CD4-positive, alpha-beta T cell treated with Interleukin-15 for 1 hour (primary cell): ENCODE measurements around the gene SCARB2.

Experiments used
- DNase-seq: peaks from one replicate; pipeline ENCODE4 v3.0.0-alpha.2; 2020

The SCARB2 gene

GRCh38 chr4:76219299-76220055 is 5.9 kb upstream of the SCARB2 start:
- no peak for DNase-seq

DNA sequence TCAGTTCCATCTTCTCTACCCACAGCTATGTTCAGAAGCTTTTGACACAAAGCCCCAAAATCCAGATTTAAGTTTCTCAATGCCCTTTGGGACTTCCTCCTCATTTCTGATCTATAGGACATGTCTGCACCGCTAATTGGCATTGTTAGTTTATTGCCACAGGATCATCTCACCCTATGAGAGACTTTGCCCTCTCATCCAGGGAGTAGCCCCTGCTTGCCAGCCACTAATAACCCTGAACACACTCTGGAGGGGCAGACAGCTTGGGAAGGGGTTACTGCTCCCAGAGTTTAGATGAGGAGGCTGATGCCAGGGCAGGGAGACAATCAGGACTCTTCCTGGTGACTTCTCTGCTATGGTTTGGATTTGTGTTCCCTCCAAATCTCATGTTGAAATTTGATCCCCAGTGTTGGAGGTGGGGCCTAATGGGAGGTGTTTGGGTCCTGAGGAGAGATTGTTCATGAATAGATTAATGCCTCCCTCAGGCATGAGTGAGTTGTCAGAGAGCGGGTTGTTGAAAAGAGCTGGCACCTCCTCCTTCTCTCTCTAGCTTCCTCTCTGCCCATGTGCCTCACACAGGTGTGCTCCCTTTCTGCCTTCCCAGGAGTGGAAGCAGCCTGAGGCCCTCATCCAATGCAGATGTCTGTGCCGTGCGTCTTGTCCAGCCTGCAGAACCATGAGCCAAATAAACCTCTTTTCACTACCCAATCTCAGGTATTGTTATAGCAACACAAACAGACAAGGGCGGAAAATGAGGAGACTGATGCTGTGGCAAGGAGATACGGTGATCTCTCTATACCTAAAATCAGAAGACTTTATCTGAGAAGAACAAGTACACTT is 3.6 kb upstream of the SCARB2 start:
- no peak for DNase-seq

DNA sequence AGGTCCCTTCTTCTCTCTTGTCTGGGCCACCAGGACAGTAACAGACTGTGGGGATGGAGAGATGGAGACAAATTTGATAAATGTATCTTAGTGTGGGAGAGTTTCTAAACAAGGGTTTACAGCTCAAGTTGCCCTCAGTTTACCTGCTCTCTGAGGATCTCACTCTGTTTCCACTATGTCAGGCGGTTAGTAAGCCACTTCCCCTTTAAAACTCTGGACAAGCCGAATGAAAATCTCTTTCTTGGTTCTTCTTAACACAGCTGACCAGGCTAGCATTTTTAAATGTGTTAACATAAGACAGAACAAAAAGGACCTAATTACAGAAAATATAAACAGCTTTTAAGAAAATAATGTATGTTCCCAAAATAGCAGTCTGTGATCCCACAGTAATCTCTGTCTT is 2.9 kb upstream of the SCARB2 start:
- no peak for DNase-seq

DNA sequence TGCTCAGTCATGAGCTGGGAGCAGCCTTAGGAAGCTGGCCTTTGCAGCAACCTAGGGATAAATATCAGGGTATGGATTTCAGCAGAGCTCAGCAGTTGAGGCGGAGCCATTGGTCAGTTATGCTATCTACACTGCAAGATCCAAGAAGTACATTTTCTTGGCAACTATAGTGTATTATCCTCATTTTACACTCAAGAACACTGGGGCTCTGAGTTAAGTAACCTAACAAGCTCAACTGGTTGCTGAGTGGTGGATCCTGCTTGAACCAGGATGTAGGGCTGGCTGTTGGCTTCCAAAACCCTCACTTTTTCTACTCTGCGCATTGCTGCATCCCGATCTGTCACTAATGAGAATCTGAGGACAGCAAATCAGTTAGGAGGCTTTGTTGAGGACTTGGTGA is 1.5 kb upstream of the SCARB2 start:
- no peak for DNase-seq

- DNase-seq = no peak
Measured at GRCh38 chr4:76214177-76214675, 602 bp upstream of the SCARB2 start.

GRCh38 chr4:76212851-76213414 is 691 bp downstream of the SCARB2 start:
- DNase-seq = peak; percentile 46

DNA sequence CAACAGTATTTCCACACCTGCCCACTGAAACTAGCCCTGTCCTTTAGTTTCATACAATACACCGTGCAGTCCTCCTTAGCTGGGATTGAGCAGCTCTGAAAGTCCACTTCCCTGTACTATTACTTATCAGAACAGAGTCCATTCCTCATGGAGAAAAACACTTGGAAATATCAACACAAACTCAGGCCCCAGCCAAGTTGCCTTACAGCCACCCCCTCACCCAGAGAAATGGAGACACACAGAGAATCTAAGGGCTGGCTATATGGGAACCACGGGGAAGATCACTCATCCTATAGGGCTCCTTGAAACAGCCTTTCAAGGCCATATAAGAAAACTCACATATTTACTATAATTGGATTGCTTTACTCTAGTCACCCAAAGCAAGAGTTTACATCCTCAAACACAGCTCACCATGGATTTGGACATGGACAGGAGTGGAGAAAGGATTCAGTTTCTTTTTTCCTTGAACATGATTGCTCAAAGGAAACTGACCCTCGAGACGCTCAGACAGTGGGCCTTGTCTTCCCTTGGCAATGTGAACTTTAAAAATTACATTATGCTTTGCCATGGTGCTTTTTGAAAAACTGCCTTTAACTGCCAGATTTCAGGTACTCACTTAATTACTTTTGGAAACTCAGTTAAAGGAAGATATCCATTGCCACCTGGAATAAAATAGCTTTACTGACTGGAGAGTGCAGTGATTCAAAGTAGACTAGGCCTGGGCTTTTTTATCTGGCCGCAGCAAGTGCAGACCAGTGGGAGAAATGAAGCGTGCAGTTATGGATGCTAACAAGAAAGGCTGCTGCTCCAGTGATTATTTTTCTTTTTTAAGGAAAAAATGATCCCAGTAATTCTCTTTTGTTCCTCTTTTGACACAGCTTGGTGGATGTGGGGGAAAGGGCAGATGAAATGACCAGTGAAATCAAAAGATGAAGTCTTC is 1.6 kb downstream of the SCARB2 start:
- DNase-seq = no peak

- no peak for DNase-seq
Measured at GRCh38 chr4:76210452-76210851, 3.2 kb downstream of the SCARB2 start.

- DNase-seq = no peak
Measured at GRCh38 chr4:76209881-76210280, 3.7 kb downstream of the SCARB2 start.

GRCh38 chr4:76208005-76208765 is 5.4 kb downstream of the SCARB2 start:
- no peak for DNase-seq

- DNase-seq = no peak
Measured at GRCh38 chr4:76207549-76207948, 6.1 kb downstream of the SCARB2 start.

- DNase-seq = no peak
Measured at GRCh38 chr4:76206222-76206942, 7.2 kb downstream of the SCARB2 start.

DNA sequence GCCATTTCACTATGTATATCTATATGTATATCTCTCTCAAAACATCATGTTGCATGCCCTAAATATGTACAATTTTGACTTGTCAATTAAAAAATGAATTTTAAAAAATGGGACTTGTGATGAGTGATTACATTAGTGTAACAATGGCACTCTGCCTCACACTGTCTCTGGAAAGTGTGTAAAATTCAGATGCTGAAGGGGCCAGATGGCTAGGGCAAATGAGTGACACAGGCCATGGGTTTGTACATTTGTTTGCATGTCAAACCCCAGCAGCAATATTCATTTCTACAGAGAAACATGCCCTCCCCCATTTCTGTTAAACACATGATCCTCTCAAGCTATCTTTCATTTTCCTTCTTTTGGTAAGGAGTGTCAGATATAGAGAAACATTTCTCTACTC is 8.1 kb downstream of the SCARB2 start:
- DNase-seq = no peak

DNA sequence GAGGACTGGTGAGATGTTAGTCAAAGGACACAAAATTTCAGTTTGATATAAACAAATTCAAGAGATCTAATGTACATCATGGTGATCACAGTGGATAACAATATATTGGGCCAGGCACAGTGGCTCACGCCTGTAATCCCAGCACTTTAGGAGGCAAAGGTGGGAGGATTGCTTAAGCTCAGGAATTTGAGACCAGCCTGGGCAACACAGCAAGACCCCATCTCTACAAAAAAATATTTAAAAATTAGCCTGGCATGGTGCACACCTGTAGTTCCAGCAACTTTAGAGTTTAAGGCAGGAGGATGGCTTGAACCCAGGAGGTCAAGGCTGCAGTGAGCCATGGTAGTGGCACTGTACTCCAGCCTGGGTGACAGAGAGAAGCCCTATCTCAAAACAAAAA is 8.7 kb downstream of the SCARB2 start:
- no peak for DNase-seq

- DNase-seq = no peak
Measured at GRCh38 chr4:76203541-76203940, 10.1 kb downstream of the SCARB2 start.

DNA sequence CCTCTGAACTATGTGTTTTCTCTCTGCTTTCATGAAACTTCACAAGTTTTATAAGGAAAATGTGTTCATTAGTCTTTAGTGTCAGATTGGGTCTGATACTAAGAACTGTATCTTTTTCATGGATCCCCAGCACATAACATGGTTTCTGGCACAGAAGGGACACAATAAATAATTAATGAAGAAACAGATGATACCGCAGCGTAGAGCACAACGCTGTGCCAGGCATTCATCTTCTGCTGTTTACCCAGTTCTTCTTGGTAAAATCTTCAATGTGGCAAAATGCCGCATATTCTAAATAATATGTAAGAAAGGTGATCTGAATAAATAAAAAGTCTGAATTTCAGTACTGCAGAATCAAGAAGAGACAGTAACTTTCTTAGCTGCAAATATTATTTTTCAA is 12.3 kb downstream of the SCARB2 start:
- DNase-seq = no peak

DNA sequence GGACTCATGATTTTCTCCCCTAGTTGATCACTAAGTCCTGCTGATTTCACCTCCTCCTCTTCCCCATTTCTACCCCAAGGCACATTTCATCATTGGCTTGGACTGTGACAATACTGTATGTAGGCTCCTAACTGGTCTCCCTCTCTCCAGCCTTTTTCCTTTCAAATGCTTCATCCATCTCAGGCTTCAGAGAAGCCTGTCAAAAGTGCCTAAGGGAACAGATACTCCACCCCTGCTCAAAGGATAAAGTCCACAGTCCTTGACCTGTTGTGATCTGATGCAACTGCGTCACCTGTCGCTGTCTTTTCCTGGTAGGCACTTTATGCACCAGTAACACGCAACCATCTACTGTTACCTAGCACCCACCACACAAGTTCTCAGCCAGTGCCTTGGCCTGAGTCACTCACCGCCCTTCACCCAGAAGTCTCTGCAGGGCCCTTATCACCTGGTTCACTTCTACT is 12.8 kb downstream of the SCARB2 start:
- no peak for DNase-seq

GRCh38 chr4:76199664-76200211 is 13.9 kb downstream of the SCARB2 start:
- peak; percentile 49 for DNase-seq

- DNase-seq = peak; percentile 42
Measured at GRCh38 chr4:76198411-76199237, 15.0 kb downstream of the SCARB2 start.

DNA sequence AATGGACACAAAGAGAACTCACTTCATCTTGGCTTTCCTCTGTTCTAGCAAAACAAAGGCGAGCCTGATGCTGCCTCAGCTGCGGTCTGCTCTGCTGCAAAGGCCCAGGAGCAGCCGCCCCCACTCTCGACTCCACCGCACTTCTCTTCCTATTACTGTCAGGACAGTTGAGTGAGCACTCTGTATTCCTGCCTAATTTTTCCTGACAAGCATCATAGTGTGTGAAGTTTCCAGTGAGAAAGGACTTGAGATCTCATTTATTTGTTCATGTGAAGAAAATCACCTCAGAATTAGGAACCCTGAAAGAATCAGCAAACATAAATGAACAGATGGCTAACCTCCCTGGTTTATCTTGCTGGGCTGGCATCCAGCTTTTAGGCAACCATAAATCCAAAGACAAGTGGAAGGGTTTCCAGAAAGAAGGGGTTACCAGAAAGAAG is 15.6 kb downstream of the SCARB2 start:
- DNase-seq = no peak
